Activated naive CD4-positive, alpha-beta T cell treated with Interleukin-2 at 50 U/mL for 16 hours (primary cell): ENCODE data around the gene PRRC2B.
"Not testable (repeated sequence)": the region's sequence is repeated elsewhere in the genome, so short reads cannot be mapped to it uniquely, and the experiment has no call there.

Experiments
- DNase-seq: peaks from one replicate; pipeline ENCODE4 v3.0.0-alpha.2; 2020

PRRC2B gene

DNA sequence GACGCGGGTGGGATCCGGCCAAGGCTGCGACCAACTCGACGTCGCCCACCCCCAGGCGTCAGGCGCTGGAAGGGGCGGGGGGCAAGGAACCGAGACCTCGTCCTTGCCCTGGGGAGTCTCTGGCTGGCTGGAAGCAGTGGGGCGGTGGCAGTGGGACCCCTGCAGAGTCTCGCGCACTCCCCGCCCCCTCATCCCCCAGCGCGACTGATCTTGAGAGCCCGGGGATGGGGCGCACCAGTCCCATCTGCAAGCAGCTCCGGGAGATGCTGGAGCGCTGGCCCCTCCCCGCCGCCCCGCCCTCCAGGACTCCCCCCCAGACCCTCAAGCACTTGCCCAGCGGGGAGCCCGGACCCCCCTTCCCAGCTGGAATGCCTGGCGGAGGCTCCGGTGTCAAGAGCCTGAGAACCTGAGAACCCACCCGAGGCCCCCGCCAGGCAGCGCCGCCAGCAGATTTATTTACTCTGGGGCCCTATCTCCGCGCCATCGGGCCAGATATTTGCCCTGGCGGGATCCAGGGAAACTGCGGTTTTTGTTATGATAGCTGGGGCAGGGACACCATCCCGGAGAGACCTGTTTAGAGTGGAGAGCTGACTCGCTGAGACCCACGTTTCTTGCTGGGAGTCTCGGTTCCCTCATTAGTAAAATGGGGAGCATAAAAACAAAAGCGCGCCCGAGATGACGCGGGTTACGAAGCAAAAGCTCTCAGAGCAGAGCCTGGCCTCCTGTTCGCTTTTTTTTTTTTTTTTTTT lies 152.6 kb downstream of the PRRC2B start:
- DNase-seq = peak; percentile 14

DNA sequence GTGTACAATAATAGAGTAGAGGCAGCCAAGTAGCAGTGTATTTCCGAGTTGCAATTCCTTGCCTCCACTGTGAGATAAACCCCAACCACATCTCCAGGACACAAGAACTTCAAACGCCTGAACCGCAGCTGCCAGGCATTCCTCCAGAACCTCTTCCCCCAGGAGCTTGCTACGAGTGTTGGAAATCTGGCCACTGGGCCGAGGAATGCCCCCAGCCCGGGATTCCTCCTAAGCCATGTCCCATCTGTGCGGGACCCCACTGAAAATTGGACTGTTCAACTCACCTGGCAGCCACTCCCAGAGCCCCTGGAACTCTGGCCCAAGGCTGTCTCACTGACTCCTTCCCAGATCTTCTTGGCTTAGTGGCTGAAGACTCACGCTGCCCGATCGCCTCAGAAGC lies 155.3 kb downstream of the PRRC2B start:
- not testable (repeated sequence) for DNase-seq
